Measurements from ENCODE around the gene PRSS48. TPM values are rescaled to one million over a fixed set of nuclear protein-coding genes. Genes with fewer than 3 reads are reported as not detected.

Gene PRSS48
- total RNA-seq, 1 experiment from 2014 or later, result not detected

DNA sequence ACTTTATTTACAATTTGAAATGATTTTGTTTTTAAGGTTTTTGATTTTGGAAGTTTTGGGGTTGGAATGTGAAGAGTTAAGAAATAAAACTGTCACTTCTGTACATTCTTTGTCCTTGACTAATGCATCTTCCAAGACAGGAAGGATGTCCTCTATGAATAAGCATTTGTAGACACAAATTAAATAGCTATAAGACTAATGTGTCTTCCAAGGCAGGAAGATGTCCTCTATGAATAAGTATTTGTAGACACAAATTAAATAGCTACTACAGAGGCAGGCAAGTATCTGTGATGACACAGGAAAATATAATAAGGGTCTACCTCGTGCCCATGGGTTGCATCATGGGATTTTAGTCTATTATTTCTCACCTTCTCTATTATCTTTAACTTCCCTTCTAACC, 14.5 kb downstream of the PRSS48 start:
- H3K27me3 ChIP-seq (ENCODE audit: control insufficient read depth, insufficient read depth, low read length), result no peaks in the 10 kb centered on the region
- no peak for DNase-seq
- H3K36me3 ChIP-seq (replicated peaks; ENCODE audit: control insufficient read depth, insufficient read depth, low read length), result no peaks in the 10 kb centered on the region
- H3K4me3 ChIP-seq (ENCODE audit: insufficient read depth, low read depth, low read length), result no peak overlapping the region

DNA sequence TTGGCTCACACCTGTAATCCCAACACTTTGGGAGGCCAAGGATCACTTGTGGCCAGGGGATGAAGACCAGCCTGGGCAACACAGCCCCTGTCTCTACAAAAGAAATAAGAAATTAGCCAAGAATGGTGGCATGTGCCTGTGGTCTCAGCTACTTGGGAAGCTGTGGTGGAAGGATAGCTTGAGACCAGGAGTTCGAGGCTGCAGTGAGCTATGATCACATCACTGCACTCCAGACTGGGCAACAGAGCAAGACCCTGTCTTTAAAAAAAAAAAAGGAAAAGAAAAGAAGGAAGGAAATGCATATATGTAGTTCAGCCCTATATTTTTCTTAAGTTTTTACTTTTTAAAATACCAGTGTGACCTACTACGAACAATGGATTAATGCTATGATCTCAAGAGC, 15.1 kb downstream of the PRSS48 start:
- Histone ChIP-seq H3K36me3 (replicated peaks; ENCODE audit: control insufficient read depth, insufficient read depth, low read length) (no peaks in the 10 kb centered on the region), H3K27me3 (ENCODE audit: control insufficient read depth, insufficient read depth, low read length) (no peaks in the 10 kb centered on the region), H3K4me3 (ENCODE audit: insufficient read depth, low read depth, low read length) (no peak overlapping the region)
- DNase-seq, result no peak

- Histone ChIP-seq H3K27me3 (ENCODE audit: control insufficient read depth, insufficient read depth, low read length) (no peaks in the 10 kb centered on the region), H3K36me3 (replicated peaks; ENCODE audit: control insufficient read depth, insufficient read depth, low read length) (no peaks in the 10 kb centered on the region), H3K4me3 (ENCODE audit: insufficient read depth, low read depth, low read length) (no peak overlapping the region)
- peak; percentile 25 for DNase-seq
These were observed 18.0 kb downstream of the PRSS48 start for GRCh38 chr4:151294833-151295496.

GRCh38 chr4:151296227-151296626, 19.3 kb downstream of the PRSS48 start:
- no peak for DNase-seq
- Histone ChIP-seq H3K4me3 (ENCODE audit: insufficient read depth, low read depth, low read length) (no peak overlapping the region), H3K36me3 (replicated peaks; ENCODE audit: control insufficient read depth, insufficient read depth, low read length) (no peaks in the 10 kb centered on the region), H3K27me3 (ENCODE audit: control insufficient read depth, insufficient read depth, low read length) (no peaks in the 10 kb centered on the region)

- DNase-seq, result no peak
- Histone ChIP-seq H3K27me3 (ENCODE audit: control insufficient read depth, insufficient read depth, low read length) (no peaks in the 10 kb centered on the region), H3K36me3 (replicated peaks; ENCODE audit: control insufficient read depth, insufficient read depth, low read length) (no peaks in the 10 kb centered on the region), H3K4me3 (ENCODE audit: insufficient read depth, low read depth, low read length) (no peak overlapping the region)
These were observed 20.2 kb downstream of the PRSS48 start for GRCh38 chr4:151297170-151297569.

- Histone ChIP-seq H3K36me3 (replicated peaks; ENCODE audit: control insufficient read depth, insufficient read depth, low read length) (no peaks in the 10 kb centered on the region), H3K27me3 (ENCODE audit: control insufficient read depth, insufficient read depth, low read length) (no peaks in the 10 kb centered on the region), H3K4me3 (ENCODE audit: insufficient read depth, low read depth, low read length) (no peak overlapping the region)
- no peak for DNase-seq
These were observed 25.5 kb downstream of the PRSS48 start for GRCh38 chr4:151302432-151302831.

DNA sequence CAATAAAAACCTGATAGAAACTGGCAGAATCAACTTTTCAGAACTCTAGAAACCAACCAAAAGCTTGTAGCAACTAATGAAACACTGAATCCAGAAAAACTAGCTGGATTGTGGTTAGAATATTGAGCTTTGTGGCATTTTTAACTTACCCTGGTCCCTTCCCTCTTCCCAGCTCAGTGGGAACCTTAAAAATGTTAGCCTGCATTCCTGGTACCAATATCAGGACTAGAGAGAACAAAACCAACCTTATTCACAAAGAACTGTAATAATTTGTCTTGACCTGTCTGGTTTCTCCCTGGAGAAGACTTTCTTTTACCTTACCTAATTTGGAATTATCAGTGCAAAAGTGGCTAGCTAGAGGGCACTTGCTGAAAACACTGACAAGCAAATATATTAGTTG, 27.3 kb downstream of the PRSS48 start:
- Histone ChIP-seq H3K27me3 (ENCODE audit: control insufficient read depth, insufficient read depth, low read length) (no peaks in the 10 kb centered on the region), H3K4me3 (ENCODE audit: insufficient read depth, low read depth, low read length) (no peak overlapping the region), H3K36me3 (replicated peaks; ENCODE audit: control insufficient read depth, insufficient read depth, low read length) (no peaks in the 10 kb centered on the region)
- no peak for DNase-seq

- no peak for DNase-seq
- H3K27me3 ChIP-seq (ENCODE audit: control insufficient read depth, insufficient read depth, low read length), result no peaks in the 10 kb centered on the region
- no peak overlapping the region for H3K4me3 ChIP-seq (ENCODE audit: insufficient read depth, low read depth, low read length)
- no peaks in the 10 kb centered on the region for H3K36me3 ChIP-seq (replicated peaks; ENCODE audit: control insufficient read depth, insufficient read depth, low read length)
These were observed 27.8 kb downstream of the PRSS48 start for GRCh38 chr4:151304755-151305154.

- Histone ChIP-seq H3K36me3 (replicated peaks; ENCODE audit: control insufficient read depth, insufficient read depth, low read length) (no peaks in the 10 kb centered on the region), H3K4me3 (ENCODE audit: insufficient read depth, low read depth, low read length) (no peak overlapping the region), H3K27me3 (ENCODE audit: control insufficient read depth, insufficient read depth, low read length) (no peaks in the 10 kb centered on the region)
- DNase-seq, result no peak
These were observed 33.3 kb downstream of the PRSS48 start for GRCh38 chr4:151310124-151310728.

GRCh38 chr4:151313306-151314009, 36.5 kb downstream of the PRSS48 start:
- Histone ChIP-seq H3K27me3 (ENCODE audit: control insufficient read depth, insufficient read depth, low read length) (no peaks in the 10 kb centered on the region), H3K4me3 (ENCODE audit: insufficient read depth, low read depth, low read length) (no peak overlapping the region), H3K36me3 (replicated peaks; ENCODE audit: control insufficient read depth, insufficient read depth, low read length) (no peaks in the 10 kb centered on the region)
- no peak for DNase-seq

DNA sequence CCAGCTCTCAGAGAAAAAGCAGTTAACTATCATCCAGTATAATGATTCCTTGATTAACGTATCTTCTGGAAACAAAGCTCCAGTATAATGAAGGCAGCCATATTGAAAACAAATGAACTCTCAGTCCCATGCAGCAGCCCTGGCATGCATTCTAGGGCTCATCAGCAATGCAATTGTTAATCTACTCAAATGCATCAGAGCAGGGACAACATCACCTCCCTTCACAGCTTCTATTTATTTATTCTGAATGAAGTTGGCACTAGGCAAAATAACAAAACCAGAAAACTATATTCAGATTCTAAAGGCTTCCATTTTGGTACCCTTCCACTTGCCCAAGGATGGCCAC, 37.0 kb downstream of the PRSS48 start:
- DNase-seq, result no peak
- Histone ChIP-seq H3K4me3 (ENCODE audit: insufficient read depth, low read depth, low read length) (no peak overlapping the region), H3K36me3 (replicated peaks; ENCODE audit: control insufficient read depth, insufficient read depth, low read length) (no peaks in the 10 kb centered on the region), H3K27me3 (ENCODE audit: control insufficient read depth, insufficient read depth, low read length) (no peaks in the 10 kb centered on the region)

DNA sequence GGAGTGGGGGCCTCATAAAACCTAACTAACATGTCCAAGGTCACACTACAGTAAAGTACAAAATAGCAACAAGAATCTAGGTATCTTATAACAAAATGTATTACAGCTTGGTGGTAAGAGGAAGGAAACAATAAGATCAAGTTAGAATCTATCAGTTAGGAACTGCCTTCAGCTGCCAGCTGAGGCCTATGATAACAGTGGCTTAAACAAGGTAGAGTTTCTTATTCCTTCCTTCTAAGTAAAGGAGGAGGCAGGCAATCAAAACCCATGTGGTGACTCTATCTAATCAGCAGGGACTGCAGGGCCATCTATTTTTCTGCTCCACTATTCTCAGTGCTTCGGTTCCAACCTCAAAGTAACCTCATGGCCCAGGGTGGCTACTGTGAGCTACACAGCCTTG, 37.5 kb downstream of the PRSS48 start:
- Histone ChIP-seq H3K4me3 (ENCODE audit: insufficient read depth, low read depth, low read length) (no peak overlapping the region), H3K27me3 (ENCODE audit: control insufficient read depth, insufficient read depth, low read length) (no peaks in the 10 kb centered on the region), H3K36me3 (replicated peaks; ENCODE audit: control insufficient read depth, insufficient read depth, low read length) (no peaks in the 10 kb centered on the region)
- no peak for DNase-seq

DNA sequence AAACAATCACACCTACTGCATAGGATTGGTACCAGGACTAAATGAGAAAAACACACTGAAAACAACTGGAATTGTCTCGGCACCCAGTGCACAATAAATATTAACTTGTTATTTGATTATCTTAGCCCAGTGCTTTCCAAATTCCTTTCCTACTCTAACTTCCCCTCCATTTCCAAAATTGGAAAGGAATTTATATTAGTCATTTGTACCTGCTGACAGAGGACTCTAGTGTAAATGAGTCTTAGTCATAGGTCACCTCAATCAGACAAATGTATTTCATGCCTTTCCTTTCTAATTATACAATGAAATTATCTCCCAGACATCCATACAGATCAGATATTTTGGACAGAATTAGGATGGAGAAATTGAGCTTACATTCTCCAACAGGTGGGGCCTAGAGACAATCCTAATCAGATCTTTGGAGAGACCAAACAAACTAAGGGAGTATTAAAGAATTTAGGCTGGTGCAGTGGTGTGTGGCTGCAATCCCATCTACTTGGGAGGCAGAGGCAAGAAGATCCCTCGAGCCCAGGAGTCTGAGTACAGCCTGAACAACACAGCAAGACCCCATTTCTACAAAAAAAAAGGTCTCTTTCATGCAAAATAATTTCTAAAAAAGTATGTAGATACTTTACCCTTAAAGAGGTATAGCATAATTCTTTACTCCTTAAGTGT, 38.4 kb downstream of the PRSS48 start:
- no peaks in the 10 kb centered on the region for H3K27me3 ChIP-seq (ENCODE audit: control insufficient read depth, insufficient read depth, low read length)
- no peak overlapping the region for H3K4me3 ChIP-seq (ENCODE audit: insufficient read depth, low read depth, low read length)
- no peak for DNase-seq
- no peaks in the 10 kb centered on the region for H3K36me3 ChIP-seq (replicated peaks; ENCODE audit: control insufficient read depth, insufficient read depth, low read length)

- Histone ChIP-seq H3K27me3 (ENCODE audit: control insufficient read depth, insufficient read depth, low read length) (no peaks in the 10 kb centered on the region), H3K4me3 (ENCODE audit: insufficient read depth, low read depth, low read length) (no peak overlapping the region)
- no peak for DNase-seq
These were observed 39.7 kb downstream of the PRSS48 start for GRCh38 chr4:151316645-151317044.

More at GRCh38 chr4:151316645-151317044, 39.7 kb downstream of the PRSS48 start:
- H3K36me3 ChIP-seq (replicated peaks; ENCODE audit: control insufficient read depth, insufficient read depth, low read length), result no peaks in the 10 kb centered on the region
